Thoracic aorta (tissue), 2 donors: ENCODE data around the gene ANGEL1. TPM values are rescaled to one million over a fixed set of nuclear protein-coding genes. Genes with fewer than 3 reads are reported as not detected.

Source experiments
- ATAC-seq: fragments of 150-250 bp; one replicate; pipeline ENCODE4 v1.8.0; 2017; ENCODE audit warnings: low read depth; ENCODE audit not compliant: insufficient number of reproducible peaks, low FRiP score
- DNase-seq: peaks from one replicate; pipeline ENCODE4 v3.0.0-alpha.2; 2020; ENCODE audit warnings: low spot score
- H3K27ac ChIP-seq, 2 donors: fragments of 200-600 bp; sonication (generic); 1 replicate in 1 of 2; 2 replicates in 1 of 2; pipeline ENCODE4 v1.5.1; 2016; ENCODE audit warnings: mild to moderate bottlenecking in 2 of 2, moderate library complexity in 2 of 2
- H3K27me3 ChIP-seq: fragments of 200-600 bp; sonication (generic); replicated peaks from 2 replicates; pipeline ENCODE4 v1.6.0; 2016; ENCODE audit warnings: mild to moderate bottlenecking; ENCODE audit not compliant: insufficient read depth
- H3K36me3 ChIP-seq: fragments of 200-600 bp; sonication (generic); one replicate; pipeline ENCODE4 v1.5.1; 2016
- H3K4me1 ChIP-seq, 2 donors: fragments of 200-600 bp; sonication (generic); 1 replicate in 1 of 2; 2 replicates in 1 of 2; pipeline versions ENCODE4 v1.5.1 to v1.6.0; 2016; ENCODE audit warnings: low read depth in 2 of 2, mild to moderate bottlenecking in 1 of 2; ENCODE audit not compliant: control insufficient read depth in 1 of 2
- H3K4me3 ChIP-seq: fragments of 200-600 bp; sonication (generic); 2 replicates; pipeline ENCODE4 v1.5.1; 2016; ENCODE audit warnings: mild to moderate bottlenecking
- H3K9me3 ChIP-seq: fragments of 200-600 bp; sonication (generic); 2 replicates; pipeline ENCODE4 v1.5.1; 2016
- CTCF ChIP-seq: fragments of 200-600 bp; sonication (generic); IDR thresholded peaks from one replicate; pipeline ENCODE4 v1.5.1; 2019; ENCODE audit warnings: antibody characterized with exemption
- total RNA-seq, 2 donors: library from RNA; depleted of rRNA; stranded (reverse); fragments of >200 nt; gene quantifications; one replicate each; pipeline versions ENCODE4 v1.1.0 to v1.2.3, GENCODE V29; 2016

Gene ANGEL1
- total RNA-seq, 2 donors from 2014 or later, result 19.5 to 24.5 TPM

- DNase-seq, result no peak
- no peaks in the 10 kb centered on the region for H3K27me3 ChIP-seq
- no peaks in the 10 kb centered on the region for H3K9me3 ChIP-seq
- H3K27ac ChIP-seq, result peak overlapping the region in 1 of 2 donors; percentile 82
- peak overlapping the region; percentile 80 for H3K4me3 ChIP-seq
- H3K36me3 ChIP-seq, result no peaks in the 10 kb centered on the region
- no peak for TF ChIP-seq CTCF
- peaks cover 13 to 47% of the 10 kb centered on the region in 2 donors for H3K4me1 ChIP-seq
- ATAC-seq, result no peak
Observed at GRCh38 chr14:76762411-76763095, 50.1 kb downstream of the ANGEL1 start.

GRCh38 chr14:76761960-76762410 lies 50.7 kb downstream of the ANGEL1 start:
- DNase-seq (no peak), ATAC-seq (no peak)
- H3K27me3 ChIP-seq, result no peaks in the 10 kb centered on the region
- H3K9me3 ChIP-seq, result no peaks in the 10 kb centered on the region
- no peak for TF ChIP-seq CTCF
- H3K4me1 ChIP-seq, result peaks cover 13 to 44% of the 10 kb centered on the region in 2 donors
- no peaks in the 10 kb centered on the region for H3K36me3 ChIP-seq
- H3K27ac ChIP-seq, result peak overlapping the region; percentile 64 to 82
- peak overlapping the region; percentile 80 for H3K4me3 ChIP-seq

- Histone ChIP-seq H3K27me3 (no peaks in the 10 kb centered on the region), H3K9me3 (no peaks in the 10 kb centered on the region), H3K36me3 (no peaks in the 10 kb centered on the region), H3K4me1 (peaks cover 13 to 44% of the 10 kb centered on the region in 2 donors), H3K4me3 (peak within 1 kb of the TSS; percentile 80), H3K27ac (peak within 1 kb of the TSS; percentile 64 to 82)
- ATAC-seq (no peak), DNase-seq (no peak)
- TF ChIP-seq CTCF, result no peak
Observed at GRCh38 chr14:76761136-76761959, 51.3 kb downstream of the ANGEL1 start, which contains the start of gene VASH1. VASH1 (plus strand) TSS chr14:76761468; CDS start chr14:76762822, 1,354 bp downstream.

GRCh38 chr14:76760331-76761135 lies 52.1 kb downstream of the ANGEL1 start:
- no peak for TF ChIP-seq CTCF
- no peak for ATAC-seq
- Histone ChIP-seq H3K9me3 (no peaks in the 10 kb centered on the region), H3K4me1 (peaks cover 13 to 39% of the 10 kb centered on the region in 2 donors), H3K36me3 (no peaks in the 10 kb centered on the region), H3K27me3 (no peaks in the 10 kb centered on the region), H3K27ac (peak overlapping the region in 1 of 2 donors; percentile 64), H3K4me3 (peak overlapping the region; percentile 80)
- DNase-seq, result no peak
